H1 (cell line): Measurements from ENCODE around the gene FANCF. TPM values are rescaled to one million over a fixed set of nuclear protein-coding genes. Genes with fewer than 3 reads are reported as not detected.

Experiments used
- CTCF ChIA-PET: fragments of 300-600 bp; sonication (Branson Sonifier 250); formaldehyde crosslinking; loops from one replicate; lab custom pipeline; 2021; ENCODE audit not compliant: partially characterized antibody; lab: Charles Lee
- POLR2A ChIA-PET: fragments of 300-600 bp; sonication (Branson Sonifier 250); formaldehyde crosslinking; loops from one replicate; lab custom pipeline; 2021; ENCODE audit warnings: inconsistent platforms; ENCODE audit not compliant: partially characterized antibody; lab: Charles Lee
- DNase-seq, 2 experiments: peaks; one replicate each; pipeline versions ENCODE4 v3.0.0 to v3.0.0-alpha.2; 2010 to 2022; ENCODE audit warnings: low spot score in 2 of 2, low read depth in 1 of 2, mixed read lengths in 1 of 2
- FAIRE-seq: peaks from 2 replicates; lab custom pipeline; 2011; peaks lifted over from hg19 to GRCh38; lab: Jason Lieb, UNC
- H2AFZ ChIP-seq: 2 replicates; pipeline ENCODE4 v1.8.1; 2012; ENCODE audit warnings: low read length, inconsistent platforms
- H2AK5ac ChIP-seq: 2 replicates; pipeline ENCODE4 v1.6.1; 2013; ENCODE audit warnings: low read depth, low read length
- H2BK120ac ChIP-seq: replicated peaks from 2 replicates; pipeline ENCODE3; 2013; ENCODE audit warnings: low read depth, low read length, inconsistent platforms
- H2BK12ac ChIP-seq: 2 replicates; pipeline ENCODE4 v1.6.1; 2013; ENCODE audit warnings: low read depth, low read length
- H2BK15ac ChIP-seq: 2 replicates; pipeline ENCODE4 v1.6.1; 2013; ENCODE audit warnings: low read length
- H2BK20ac ChIP-seq: 2 replicates; pipeline ENCODE4 v1.6.1; 2013; ENCODE audit warnings: low read length
- H2BK5ac ChIP-seq: 2 replicates; pipeline ENCODE4 v1.6.1; 2013; ENCODE audit warnings: low read depth, low read length
- H3K14ac ChIP-seq: 2 replicates; pipeline ENCODE4 v1.6.1; 2013; ENCODE audit warnings: inconsistent platforms; ENCODE audit not compliant: insufficient read length
- H3K18ac ChIP-seq: 2 replicates; pipeline ENCODE4 v1.6.1; 2013; ENCODE audit warnings: low read length; ENCODE audit errors: extremely low read depth
- H3K23ac ChIP-seq: 2 replicates; pipeline ENCODE4 v1.6.1; 2013; ENCODE audit warnings: inconsistent platforms; ENCODE audit not compliant: insufficient read length
- H3K23me2 ChIP-seq: 2 replicates; pipeline ENCODE4 v1.6.1; 2013; ENCODE audit warnings: low read depth, low read length
- H3K27ac ChIP-seq: 2 replicates; pipeline ENCODE4 v1.6.1; 2011; ENCODE audit warnings: low read depth, low read length, inconsistent platforms
- H3K27me3 ChIP-seq, 4 experiments: replicated peaks in 1 of 4; 1 replicate in 1 of 4; 2 replicates in 3 of 4; pipeline versions ENCODE4 v1.6.1 to v1.8.1; 2011 to 2013; ENCODE audit warnings: low read length in 3 of 4, mild to moderate bottlenecking in 3 of 4, inconsistent platforms in 2 of 4, mixed read lengths in 2 of 4, moderate library complexity in 1 of 4; ENCODE audit not compliant: control insufficient read depth in 3 of 4, insufficient read depth in 3 of 4; ENCODE audit errors: extremely low read depth in 1 of 4
- H3K36me3 ChIP-seq, 4 experiments: 2 replicates each; pipeline versions ENCODE4 v1.6.1 to v1.8.1; 2011 to 2013; ENCODE audit warnings: mild to moderate bottlenecking in 4 of 4, low read length in 3 of 4, moderate library complexity in 2 of 4, control low read depth in 1 of 4, inconsistent platforms in 1 of 4; ENCODE audit not compliant: insufficient read depth in 4 of 4, control insufficient read depth in 2 of 4
- H3K4ac ChIP-seq: replicated peaks from 2 replicates; pipeline ENCODE3; 2013; ENCODE audit warnings: low read length, low read depth, mixed read lengths, inconsistent platforms; ENCODE audit not compliant: insufficient read length
- H3K4me1 ChIP-seq, 4 experiments: replicated peaks in 1 of 4; 1 replicate in 1 of 4; 2 replicates in 3 of 4; pipeline versions ENCODE4 v1.6.1 to v1.8.1; 2011 to 2013; ENCODE audit warnings: low read length in 3 of 4, inconsistent platforms in 2 of 4, mixed read lengths in 1 of 4; ENCODE audit not compliant: insufficient read depth in 4 of 4, control insufficient read depth in 3 of 4
- H3K4me2 ChIP-seq, 2 experiments: 2 replicates each; pipeline versions ENCODE4 v1.6.1 to v1.8.1; 2011 to 2013; ENCODE audit warnings: low read depth in 2 of 2, low read length in 2 of 2, control low read depth in 1 of 2, inconsistent platforms in 1 of 2, mild to moderate bottlenecking in 1 of 2; ENCODE audit not compliant: insufficient read depth in 1 of 2
- H3K4me3 ChIP-seq, 4 experiments: fragments of 200-600, 300-600 bp in 1 of 4; sonication (generic), shearing (Covaris generic), sonication (Bioruptor Twin) in 1 of 4; 2 replicates each; pipeline versions ENCODE4 v1.5.1 to v1.8.1; 2011 to 2016; ENCODE audit warnings: low read length in 4 of 4, low read depth in 3 of 4, control low read depth in 2 of 4, inconsistent platforms in 2 of 4, mild to moderate bottlenecking in 2 of 4, mixed read lengths in 1 of 4, moderate library complexity in 1 of 4; ENCODE audit not compliant: insufficient read depth in 2 of 4; ENCODE audit errors: extremely low read depth in 1 of 4
- H3K56ac ChIP-seq: replicated peaks from 2 replicates; pipeline ENCODE3; 2013; ENCODE audit warnings: low read depth, mild to moderate bottlenecking, mixed read lengths, low read length, inconsistent platforms; ENCODE audit not compliant: insufficient read length
- H3K79me1 ChIP-seq: 2 replicates; pipeline ENCODE4 v1.6.1; 2013; ENCODE audit warnings: low read depth, low read length, control low read depth
- H3K79me2 ChIP-seq, 2 experiments: 2 replicates each; pipeline versions ENCODE4 v1.6.1 to v1.8.1; 2012 to 2013; ENCODE audit warnings: low read length in 2 of 2, mild to moderate bottlenecking in 2 of 2, inconsistent platforms in 1 of 2; ENCODE audit not compliant: insufficient read depth in 2 of 2, control insufficient read depth in 1 of 2
- H3K9ac ChIP-seq, 4 experiments: replicated peaks in 1 of 4; 1 replicate in 1 of 4; 2 replicates in 3 of 4; pipeline versions ENCODE4 v1.6.1 to v1.8.1; 2011 to 2013; ENCODE audit warnings: low read depth in 3 of 4, low read length in 3 of 4, control low read depth in 2 of 4, mild to moderate bottlenecking in 2 of 4, moderate library complexity in 2 of 4, inconsistent platforms in 1 of 4; ENCODE audit errors: extremely low read depth in 1 of 4
- H3K9me3 ChIP-seq, 2 experiments: 2 replicates each; pipeline versions ENCODE4 v1.6.1 to v1.8.1; 2012 to 2013; ENCODE audit warnings: mild to moderate bottlenecking in 2 of 2, moderate library complexity in 2 of 2, control low read depth in 1 of 2, inconsistent platforms in 1 of 2, low read depth in 1 of 2, low read length in 1 of 2, mixed read lengths in 1 of 2; ENCODE audit not compliant: insufficient read depth in 2 of 2
- H4K20me1 ChIP-seq, 2 experiments: replicated peaks in 1 of 2; 2 replicates each; pipeline versions ENCODE3 to v1.8.1; 2011 to 2013; ENCODE audit warnings: inconsistent platforms in 2 of 2, low read length in 2 of 2, mild to moderate bottlenecking in 1 of 2; ENCODE audit not compliant: insufficient read depth in 2 of 2, control insufficient read depth in 1 of 2
- H4K5ac ChIP-seq: 2 replicates; pipeline ENCODE4 v1.6.1; 2013; ENCODE audit warnings: low read length, low read depth, mixed read lengths, inconsistent platforms; ENCODE audit not compliant: insufficient read length
- H4K8ac ChIP-seq: 2 replicates; pipeline ENCODE4 v1.8.0; 2013; ENCODE audit warnings: mild to moderate bottlenecking, moderate library complexity, low read length, inconsistent platforms; ENCODE audit not compliant: insufficient read depth; ENCODE audit errors: extremely low read depth
- H4K91ac ChIP-seq: replicated peaks from 2 replicates; pipeline ENCODE3; 2013; ENCODE audit warnings: low read length, mixed read lengths, inconsistent platforms; ENCODE audit not compliant: insufficient read length
- ASH2L ChIP-seq: fragments of 200-600, 300-600 bp; sonication (generic); IDR thresholded peaks from one replicate; pipeline ENCODE4 v1.7.1; 2017; ENCODE audit warnings: low read length
- BCL11A ChIP-seq, 2 experiments: IDR thresholded peaks; one replicate each; pipeline ENCODE4 v1.6.1; 2011; ENCODE audit warnings: low read depth in 2 of 2, low read length in 2 of 2, mild to moderate bottlenecking in 2 of 2
- CBX5 ChIP-seq: fragments of 300-800, 300-1000 bp; sonication (generic); IDR thresholded peaks from 2 replicates; pipeline ENCODE4 v1.7.1; 2016; ENCODE audit warnings: antibody characterized with exemption, low read length, low read depth
- CREB1 ChIP-seq: IDR thresholded peaks from 2 replicates; pipeline ENCODE4 v1.6.1; 2012; ENCODE audit warnings: inconsistent platforms
- GTF2F1 ChIP-seq: IDR thresholded peaks from 2 replicates; pipeline ENCODE4 v1.6.1; 2012; ENCODE audit warnings: low read depth, low read length, improper control_type of control experiment, borderline replicate concordance
- RNF2 ChIP-seq: fragments of 200-900, 300-1000 bp; sonication (generic); IDR thresholded peaks from 2 replicates; pipeline ENCODE4 v1.7.1; 2016; ENCODE audit warnings: borderline replicate concordance, low read depth, mild to moderate bottlenecking, antibody characterized with exemption, low read length; ENCODE audit not compliant: poor library complexity, severe bottlenecking; ENCODE audit errors: missing control alignments
- RXRA ChIP-seq: IDR thresholded peaks from 2 replicates; pipeline ENCODE4 v1.6.1; 2011; ENCODE audit warnings: low read depth, mild to moderate bottlenecking, low read length, moderate library complexity; ENCODE audit not compliant: insufficient read depth
- SP1 ChIP-seq: IDR thresholded peaks from 2 replicates; pipeline ENCODE4 v1.6.1; 2011; ENCODE audit warnings: low read depth, low read length
- SP2 ChIP-seq: IDR thresholded peaks from 2 replicates; pipeline ENCODE4 v1.6.1; 2012; ENCODE audit warnings: mild to moderate bottlenecking, low read length, inconsistent platforms
- SUZ12 ChIP-seq: fragments of 200-600 bp; sonication (generic); IDR thresholded peaks from 2 replicates; pipeline ENCODE4 v1.6.1; 2012; ENCODE audit warnings: mild to moderate bottlenecking, inconsistent platforms, low read length, moderate library complexity, mixed read lengths
- YY1 ChIP-seq: IDR thresholded peaks from 2 replicates; pipeline ENCODE4 v1.6.1; 2011; ENCODE audit warnings: low read depth, mild to moderate bottlenecking, low read length
- WGBS, 2 experiments: shearing (Covaris generic) in 1 of 2; methylation state at CpG; one replicate each; pipeline versions ENCODE4 v1.1.6 to v1.1.7; 2013 to 2015; ENCODE audit warnings: low lambda C conversion rate in 2 of 2, mixed read lengths in 2 of 2, inconsistent platforms in 1 of 2, low coverage in 1 of 2, missing lambda C conversion rate in 1 of 2; ENCODE audit not compliant: insufficient replicate concordance in 2 of 2, insufficient coverage in 1 of 2, insufficient read length in 1 of 2; ENCODE audit errors: extremely low coverage in 1 of 2, missing lambda C conversion rate in 1 of 2; 5-methylcytosine and 5-hydroxymethylcytosine counted together
- polyA plus RNA-seq, 7 experiments: library from polyadenylated mRNA; depleted of rRNA in 3 of 7; stranded (reverse) in 5 of 7; unstranded in 2 of 7; fragments of >200 nt in 5 of 7; fragments of 200-250 nt in 2 of 7; gene quantifications; 1 replicate in 5 of 7; 2 replicates in 1 of 7; 4 replicates in 1 of 7; pipeline versions ENCODE4 v1.2.1 to v1.2.3, GENCODE V29; 2011 to 2013; ENCODE audit warnings: missing spikeins in 2 of 7, mixed read lengths in 2 of 7
- total RNA-seq: library from RNA; stranded (reverse); fragmentation: NEBNext Ultra II Directional; extraction: Animal tissue kit (Norgen Biotek cat#: 25700); gene quantifications from 2 replicates; pipeline ENCODE4 v1.2.1, GENCODE V29; 2021
- TF ChIP-seq, protein P1 (sequence below): IDR thresholded peaks from 2 replicates; pipeline ENCODE4 v1.6.1; 2012; ENCODE audit warnings: low read length, inconsistent platforms
- TF ChIP-seq, protein P2 (sequence below): IDR thresholded peaks from 2 replicates; pipeline ENCODE4 v1.6.1; 2012; ENCODE audit warnings: inconsistent platforms

Gene FANCF
- total and polyA plus RNA-seq, 2 of the 8 experiments (the other 6 are each of a cell fraction or from before 2014, with no cell fraction given): 10.0 to 29.4 TPM

DNA sequence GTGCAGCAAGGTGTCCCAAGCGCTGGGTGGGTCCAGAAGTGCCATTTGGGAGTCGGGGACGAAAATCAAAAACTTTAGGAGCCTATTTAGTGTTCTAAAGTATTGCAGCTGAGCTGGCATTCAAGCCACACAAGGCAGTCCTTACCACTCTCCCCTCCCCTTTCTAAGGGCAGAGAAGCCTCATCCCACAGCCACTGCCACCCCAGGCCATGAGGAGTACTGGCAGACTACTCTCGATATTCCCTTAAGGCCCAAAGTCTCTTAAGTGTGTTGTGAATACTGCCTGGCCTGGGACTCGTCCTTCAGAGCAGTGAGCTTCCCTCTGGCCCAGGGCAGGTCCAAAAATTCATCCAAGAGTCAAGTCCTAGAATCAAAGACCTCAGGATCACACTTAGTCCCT is 7.8 kb downstream of the FANCF start:
- Histone ChIP-seq H3K23me2 (no peaks in the 10 kb centered on the region), H3K4me3 (no peak overlapping the region), H3K4me2 (no peak overlapping the region), H3K9me3 (no peaks in the 10 kb centered on the region), H3K23ac (no peak overlapping the region), H3K36me3 (no peaks in the 10 kb centered on the region; a peak in 1 of 8 replicates), H2BK12ac (no peak overlapping the region), H4K91ac (no peak overlapping the region), H3K4me1 (no peaks in the 10 kb centered on the region), H3K79me2 (peaks cover 0 to 8% of the 10 kb centered on the region in 2 experiments; a peak in 2 of 4 replicates), H3K79me1 (no peaks in the 10 kb centered on the region), H3K27me3 (no peaks in the 10 kb centered on the region), H4K8ac (no peak overlapping the region), H2BK20ac (no peak overlapping the region), H4K5ac (no peak overlapping the region), H3K14ac (no peak overlapping the region), H3K27ac (no peak overlapping the region), H2BK120ac (no peak overlapping the region), H4K20me1 (no peaks in the 10 kb centered on the region), H2AK5ac (no peak overlapping the region), H3K56ac (no peak overlapping the region), H3K18ac (no peak overlapping the region), H3K9ac (no peak overlapping the region), H2BK15ac (no peak overlapping the region), H2BK5ac (no peak overlapping the region), H2AFZ (no peak overlapping the region), H3K4ac (no peak overlapping the region)
- FAIRE-seq (no peak), DNase-seq (no peak)
- 98% methylated on average over 5 of the region's 5 CpGs; no CpG with 5 or more reads in 1 of the 2 experiments for WGBS, 2 experiments
- ChIA-PET CTCF (interaction anchor here (1.0 kb wide), 1 partner anchor 14 kb away, joined by 4 read pairs; no protein-coding TSS in a partner anchor), POLR2A (no interaction called here)
- TF ChIP-seq CBX5 (no peak), RXRA (no peak), SUZ12 (no peak), YY1 (no peak), BCL11A (IDR thresholded peaks at IDR 0.05; ENCODE audit: low read depth in 2 of 2, low read length in 2 of 2) (no peak), CREB1 (no peak), GTF2F1 (no peak), RNF2 (no peak), ASH2L (no peak), SP2 (no peak), SP1 (no peak)
- TF ChIP-seq, protein P1, sequence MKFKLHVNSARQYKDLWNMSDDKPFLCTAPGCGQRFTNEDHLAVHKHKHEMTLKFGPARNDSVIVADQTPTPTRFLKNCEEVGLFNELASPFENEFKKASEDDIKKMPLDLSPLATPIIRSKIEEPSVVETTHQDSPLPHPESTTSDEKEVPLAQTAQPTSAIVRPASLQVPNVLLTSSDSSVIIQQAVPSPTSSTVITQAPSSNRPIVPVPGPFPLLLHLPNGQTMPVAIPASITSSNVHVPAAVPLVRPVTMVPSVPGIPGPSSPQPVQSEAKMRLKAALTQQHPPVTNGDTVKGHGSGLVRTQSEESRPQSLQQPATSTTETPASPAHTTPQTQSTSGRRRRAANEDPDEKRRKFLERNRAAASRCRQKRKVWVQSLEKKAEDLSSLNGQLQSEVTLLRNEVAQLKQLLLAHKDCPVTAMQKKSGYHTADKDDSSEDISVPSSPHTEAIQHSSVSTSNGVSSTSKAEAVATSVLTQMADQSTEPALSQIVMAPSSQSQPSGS: no peak
- TF ChIP-seq, protein P2, sequence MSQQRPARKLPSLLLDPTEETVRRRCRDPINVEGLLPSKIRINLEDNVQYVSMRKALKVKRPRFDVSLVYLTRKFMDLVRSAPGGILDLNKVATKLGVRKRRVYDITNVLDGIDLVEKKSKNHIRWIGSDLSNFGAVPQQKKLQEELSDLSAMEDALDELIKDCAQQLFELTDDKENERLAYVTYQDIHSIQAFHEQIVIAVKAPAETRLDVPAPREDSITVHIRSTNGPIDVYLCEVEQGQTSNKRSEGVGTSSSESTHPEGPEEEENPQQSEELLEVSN: no peak
